Measurements from ENCODE around the gene LYSMD3. TPM values are rescaled to one million over a fixed set of nuclear protein-coding genes. Genes with fewer than 3 reads are reported as not detected.
A peak's percentile ranks its signal among the peaks of the same experiment; 100 is the strongest.

The LYSMD3 gene
- total and polyA plus RNA-seq, 2 donors, result 12.5 to 13.5 TPM

- Histone ChIP-seq H3K4me3 (ENCODE audit: low read length in 2 of 2) (no peak overlapping the region), H3K4me1 (ENCODE audit: control insufficient read depth in 2 of 2, insufficient read depth in 2 of 2, low read length in 2 of 2) (no peaks in the 10 kb centered on the region), H3K36me3 (ENCODE audit: control insufficient read depth in 2 of 2, insufficient read depth in 2 of 2, low read length in 1 of 2) (no peaks in the 10 kb centered on the region), H3K27me3 (ENCODE audit: control insufficient read depth in 2 of 2, insufficient read depth in 1 of 2, low read length in 1 of 2) (peaks cover 0 to 8% of the 10 kb centered on the region in 2 donors), H3K27ac (ENCODE audit: low read depth in 1 of 2, low read length in 1 of 2) (no peak overlapping the region), H3K9me3 (ENCODE audit: control insufficient read depth in 2 of 2, insufficient read depth in 1 of 2, low read length in 1 of 2) (no peaks in the 10 kb centered on the region)
- 80% methylated on average over 5 of the region's 5 CpGs for WGBS
- no peak for DNase-seq (ENCODE audit: low read depth in 6 of 9, low spot score in 9 of 9)
These were observed 22.0 kb upstream of the LYSMD3 start for GRCh38 chr5:90551376-90551775.

DNA sequence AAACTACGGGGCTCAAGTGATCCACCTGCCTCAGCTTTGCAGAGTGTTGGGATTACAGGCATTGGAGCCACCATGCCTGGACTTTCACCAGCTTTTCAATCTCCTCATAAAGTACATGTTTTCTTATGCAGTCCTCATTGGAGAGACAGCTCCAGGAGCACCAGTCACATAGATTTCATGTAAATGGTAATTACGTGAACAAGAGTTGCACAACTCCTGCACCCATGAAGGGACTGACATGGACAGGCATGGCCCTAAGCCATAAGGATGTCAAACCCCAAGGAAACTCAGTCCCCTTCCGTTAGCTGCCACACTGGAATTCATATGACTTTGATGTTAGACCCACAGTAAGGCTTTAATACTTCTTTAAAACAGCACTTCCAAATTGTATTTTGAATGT is 21.6 kb upstream of the LYSMD3 start:
- H3K4me1 ChIP-seq (ENCODE audit: control insufficient read depth in 2 of 2, insufficient read depth in 2 of 2, low read length in 2 of 2), result no peaks in the 10 kb centered on the region

GRCh38 chr5:90549729-90550275 is 20.4 kb upstream of the LYSMD3 start:
- WGBS, result 76% methylated on average over 2 of the region's 2 CpGs
- H3K4me3 ChIP-seq (ENCODE audit: low read length in 2 of 2), result no peak overlapping the region
- peak in 1 of 9 donors; percentile 20 for DNase-seq (ENCODE audit: low read depth in 6 of 9, low spot score in 9 of 9)
- no peaks in the 10 kb centered on the region for H3K4me1 ChIP-seq (ENCODE audit: control insufficient read depth in 2 of 2, insufficient read depth in 2 of 2, low read length in 2 of 2)
- no peaks in the 10 kb centered on the region for H3K9me3 ChIP-seq (ENCODE audit: control insufficient read depth in 2 of 2, insufficient read depth in 1 of 2, low read length in 1 of 2)
- H3K27ac ChIP-seq (ENCODE audit: low read depth in 1 of 2, low read length in 1 of 2), result no peak overlapping the region
- no peaks in the 10 kb centered on the region for H3K36me3 ChIP-seq (ENCODE audit: control insufficient read depth in 2 of 2, insufficient read depth in 2 of 2, low read length in 1 of 2)
- no peaks in the 10 kb centered on the region for H3K27me3 ChIP-seq (ENCODE audit: control insufficient read depth in 2 of 2, insufficient read depth in 1 of 2, low read length in 1 of 2)

More for the DNA sequence above, 21.6 kb upstream of the LYSMD3 start:
- Histone ChIP-seq H3K4me3 (ENCODE audit: low read length in 2 of 2) (no peak overlapping the region), H3K36me3 (ENCODE audit: control insufficient read depth in 2 of 2, insufficient read depth in 2 of 2, low read length in 1 of 2) (no peaks in the 10 kb centered on the region), H3K27ac (ENCODE audit: low read depth in 1 of 2, low read length in 1 of 2) (no peak overlapping the region), H3K27me3 (ENCODE audit: control insufficient read depth in 2 of 2, insufficient read depth in 1 of 2, low read length in 1 of 2) (peaks cover 0 to 4% of the 10 kb centered on the region in 2 donors), H3K9me3 (ENCODE audit: control insufficient read depth in 2 of 2, insufficient read depth in 1 of 2, low read length in 1 of 2) (no peaks in the 10 kb centered on the region)
- 74% methylated on average over 3 of the region's 3 CpGs for WGBS
- DNase-seq (ENCODE audit: low read depth in 6 of 9, low spot score in 9 of 9), result no peak

- Histone ChIP-seq H3K4me3 (ENCODE audit: low read length in 2 of 2) (no peak overlapping the region), H3K36me3 (ENCODE audit: control insufficient read depth in 2 of 2, insufficient read depth in 2 of 2, low read length in 1 of 2) (no peaks in the 10 kb centered on the region), H3K4me1 (ENCODE audit: control insufficient read depth in 2 of 2, insufficient read depth in 2 of 2, low read length in 2 of 2) (no peaks in the 10 kb centered on the region), H3K9me3 (ENCODE audit: control insufficient read depth in 2 of 2, insufficient read depth in 1 of 2, low read length in 1 of 2) (no peaks in the 10 kb centered on the region), H3K27me3 (ENCODE audit: control insufficient read depth in 2 of 2, insufficient read depth in 1 of 2, low read length in 1 of 2) (no peaks in the 10 kb centered on the region), H3K27ac (ENCODE audit: low read depth in 1 of 2, low read length in 1 of 2) (no peak overlapping the region)
- no peak for DNase-seq (ENCODE audit: low read depth in 6 of 9, low spot score in 9 of 9)
These were observed 19.8 kb upstream of the LYSMD3 start for GRCh38 chr5:90549223-90549622.

DNA sequence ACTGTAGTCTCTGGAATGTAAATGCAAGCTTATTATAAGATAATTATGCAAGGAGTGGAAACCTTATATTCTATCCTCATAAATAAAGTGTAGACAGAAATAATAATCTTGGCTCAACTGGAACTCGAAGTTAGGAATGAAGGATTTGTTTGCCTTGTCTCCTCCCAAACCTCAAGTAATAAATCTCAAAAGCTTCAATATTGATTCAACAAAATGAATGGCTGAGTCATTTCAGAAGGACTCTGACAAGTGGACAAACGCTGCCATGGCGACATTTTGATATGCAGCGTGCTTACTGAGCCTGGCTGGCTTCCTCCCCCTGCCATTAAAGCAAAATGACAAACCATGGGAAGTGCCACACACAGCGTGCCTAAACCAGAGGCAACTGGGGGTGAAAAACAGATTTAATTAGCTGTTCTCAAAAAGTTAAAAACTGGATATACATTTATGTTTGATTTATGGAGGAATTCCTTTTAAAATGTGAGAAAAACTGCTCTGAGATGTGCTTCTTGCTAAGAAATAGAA is 18.7 kb upstream of the LYSMD3 start:
- Histone ChIP-seq H3K27ac (ENCODE audit: low read depth in 1 of 2, low read length in 1 of 2) (no peak overlapping the region), H3K36me3 (ENCODE audit: control insufficient read depth in 2 of 2, insufficient read depth in 2 of 2, low read length in 1 of 2) (no peaks in the 10 kb centered on the region), H3K9me3 (ENCODE audit: control insufficient read depth in 2 of 2, insufficient read depth in 1 of 2, low read length in 1 of 2) (no peaks in the 10 kb centered on the region), H3K4me3 (ENCODE audit: low read length in 2 of 2) (no peak overlapping the region), H3K4me1 (ENCODE audit: control insufficient read depth in 2 of 2, insufficient read depth in 2 of 2, low read length in 2 of 2) (no peaks in the 10 kb centered on the region), H3K27me3 (ENCODE audit: control insufficient read depth in 2 of 2, insufficient read depth in 1 of 2, low read length in 1 of 2) (no peaks in the 10 kb centered on the region)
- 93% methylated on average over 5 of the region's 5 CpGs for WGBS
- DNase-seq (ENCODE audit: low read depth in 6 of 9, low spot score in 9 of 9), result no peak

DNA sequence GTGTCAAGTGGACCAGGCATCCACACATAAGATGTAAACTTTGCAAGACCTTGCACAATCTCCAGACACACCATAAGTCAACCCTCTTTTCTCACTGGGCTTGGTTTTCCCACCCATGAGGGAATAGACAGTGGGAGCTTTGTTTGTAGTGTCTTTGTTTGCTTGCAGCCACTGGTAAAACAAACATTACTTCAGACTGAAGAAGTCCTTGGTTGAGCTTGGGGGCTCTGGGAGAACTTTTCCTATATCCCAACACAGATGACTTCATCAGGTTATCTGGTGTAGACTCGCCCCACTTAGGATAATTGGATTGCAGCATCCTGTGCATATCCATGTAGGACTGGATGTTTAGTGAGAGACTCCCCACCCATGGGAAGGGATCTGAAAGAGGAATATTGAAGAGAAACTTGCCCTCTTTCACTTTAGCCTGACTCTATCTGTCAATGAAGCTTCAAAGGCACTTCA is 17.7 kb upstream of the LYSMD3 start:
- Histone ChIP-seq H3K27ac (ENCODE audit: low read depth in 1 of 2, low read length in 1 of 2) (no peak overlapping the region), H3K4me3 (ENCODE audit: low read length in 2 of 2) (no peak overlapping the region), H3K27me3 (ENCODE audit: control insufficient read depth in 2 of 2, insufficient read depth in 1 of 2, low read length in 1 of 2) (no peaks in the 10 kb centered on the region), H3K9me3 (ENCODE audit: control insufficient read depth in 2 of 2, insufficient read depth in 1 of 2, low read length in 1 of 2) (no peaks in the 10 kb centered on the region), H3K4me1 (ENCODE audit: control insufficient read depth in 2 of 2, insufficient read depth in 2 of 2, low read length in 2 of 2) (no peaks in the 10 kb centered on the region), H3K36me3 (ENCODE audit: control insufficient read depth in 2 of 2, insufficient read depth in 2 of 2, low read length in 1 of 2) (no peaks in the 10 kb centered on the region)
- 88% methylated on average over 1 of the region's 1 CpG for WGBS
- no peak for DNase-seq (ENCODE audit: low read depth in 6 of 9, low spot score in 9 of 9)

DNA sequence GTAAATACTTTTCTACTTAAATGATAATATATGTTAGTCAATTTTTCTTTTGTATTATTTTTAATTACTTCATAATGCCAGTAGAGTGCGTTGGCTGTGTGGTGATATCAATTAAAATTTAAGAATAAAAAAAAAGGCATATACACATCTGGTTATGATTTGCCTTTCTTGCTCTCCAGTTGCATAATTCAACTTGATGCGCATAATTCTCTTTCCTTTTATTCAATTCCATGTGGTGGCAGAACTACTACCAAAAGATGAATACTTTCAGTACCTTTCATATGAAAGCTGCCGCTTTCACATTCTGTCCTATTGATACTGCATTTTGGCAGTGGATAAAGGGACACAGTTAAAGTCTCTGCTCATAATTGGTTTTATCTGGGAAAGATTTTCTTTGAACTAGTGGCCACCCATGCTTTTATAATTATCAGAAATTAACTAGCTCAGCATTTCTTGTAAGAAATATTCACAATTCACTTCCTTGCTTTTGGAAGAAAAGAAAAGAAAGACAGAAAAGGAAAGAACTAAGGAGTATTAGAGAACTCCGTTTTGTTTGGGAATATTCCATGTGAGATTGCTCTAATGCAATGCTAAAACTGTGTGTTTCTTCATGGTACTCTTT is 16.9 kb upstream of the LYSMD3 start:
- Histone ChIP-seq H3K4me3 (ENCODE audit: low read length in 2 of 2) (no peak overlapping the region), H3K27me3 (ENCODE audit: control insufficient read depth in 2 of 2, insufficient read depth in 1 of 2, low read length in 1 of 2) (no peaks in the 10 kb centered on the region), H3K36me3 (ENCODE audit: control insufficient read depth in 2 of 2, insufficient read depth in 2 of 2, low read length in 1 of 2) (no peaks in the 10 kb centered on the region), H3K4me1 (ENCODE audit: control insufficient read depth in 2 of 2, insufficient read depth in 2 of 2, low read length in 2 of 2) (no peaks in the 10 kb centered on the region), H3K27ac (ENCODE audit: low read depth in 1 of 2, low read length in 1 of 2) (no peak overlapping the region), H3K9me3 (ENCODE audit: control insufficient read depth in 2 of 2, insufficient read depth in 1 of 2, low read length in 1 of 2) (no peaks in the 10 kb centered on the region)
- DNase-seq (ENCODE audit: low read depth in 6 of 9, low spot score in 9 of 9), result no peak
- 93% methylated on average over 4 of the region's 4 CpGs for WGBS

GRCh38 chr5:90545511-90545910 is 16.1 kb upstream of the LYSMD3 start:
- WGBS, result 92% methylated on average over 2 of the region's 2 CpGs
- H3K36me3 ChIP-seq (ENCODE audit: control insufficient read depth in 2 of 2, insufficient read depth in 2 of 2, low read length in 1 of 2), result no peaks in the 10 kb centered on the region
- DNase-seq (ENCODE audit: low read depth in 6 of 9, low spot score in 9 of 9), result no peak
- H3K4me1 ChIP-seq (ENCODE audit: control insufficient read depth in 2 of 2, insufficient read depth in 2 of 2, low read length in 2 of 2), result no peaks in the 10 kb centered on the region
- H3K9me3 ChIP-seq (ENCODE audit: control insufficient read depth in 2 of 2, insufficient read depth in 1 of 2, low read length in 1 of 2), result no peaks in the 10 kb centered on the region
- H3K27ac ChIP-seq (ENCODE audit: low read depth in 1 of 2, low read length in 1 of 2), result no peak overlapping the region
- H3K27me3 ChIP-seq (ENCODE audit: control insufficient read depth in 2 of 2, insufficient read depth in 1 of 2, low read length in 1 of 2), result no peaks in the 10 kb centered on the region
- H3K4me3 ChIP-seq (ENCODE audit: low read length in 2 of 2), result no peak overlapping the region

DNA sequence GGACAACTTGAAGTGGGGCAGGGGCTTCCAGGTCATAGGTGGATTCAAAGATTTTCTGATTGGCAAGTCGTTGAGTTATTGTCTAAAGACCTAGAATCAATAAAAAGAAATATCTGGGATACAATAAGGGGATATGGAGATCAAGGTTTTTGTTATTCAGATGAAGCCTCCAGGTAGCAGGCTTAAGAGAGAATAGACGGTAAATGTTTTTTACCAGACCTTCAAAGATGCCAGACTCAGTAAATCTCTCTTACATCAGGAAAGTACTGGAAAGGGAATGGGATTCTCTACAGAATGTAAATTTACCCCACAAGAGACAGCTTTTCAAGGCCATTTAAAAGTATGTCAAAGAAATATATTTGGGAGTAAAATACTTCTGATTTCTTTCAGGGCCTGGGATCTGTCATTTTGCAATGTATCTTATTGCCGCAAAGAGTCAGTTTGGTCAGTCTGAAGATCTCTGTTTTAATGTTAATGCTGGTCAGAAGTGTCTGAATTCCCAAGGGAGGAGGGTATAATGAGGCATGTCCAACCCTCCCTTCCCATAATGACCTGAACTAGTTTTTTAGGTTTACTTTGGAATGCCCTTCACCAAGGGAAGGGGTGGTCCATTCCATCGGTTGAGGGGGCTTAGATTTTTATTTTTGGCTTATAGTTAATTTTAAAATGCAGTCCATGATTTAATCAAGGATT is 13.6 kb upstream of the LYSMD3 start:
- no peaks in the 10 kb centered on the region for H3K4me1 ChIP-seq (ENCODE audit: control insufficient read depth in 2 of 2, insufficient read depth in 2 of 2, low read length in 2 of 2)
- WGBS, result 65% methylated on average over 4 of the region's 4 CpGs
- no peak overlapping the region for H3K4me3 ChIP-seq (ENCODE audit: low read length in 2 of 2)
- no peaks in the 10 kb centered on the region for H3K9me3 ChIP-seq (ENCODE audit: control insufficient read depth in 2 of 2, insufficient read depth in 1 of 2, low read length in 1 of 2)
- no peaks in the 10 kb centered on the region for H3K27me3 ChIP-seq (ENCODE audit: control insufficient read depth in 2 of 2, insufficient read depth in 1 of 2, low read length in 1 of 2)
- no peak for DNase-seq (ENCODE audit: low read depth in 6 of 9, low spot score in 9 of 9)
- H3K36me3 ChIP-seq (ENCODE audit: control insufficient read depth in 2 of 2, insufficient read depth in 2 of 2, low read length in 1 of 2), result no peaks in the 10 kb centered on the region
- H3K27ac ChIP-seq (ENCODE audit: low read depth in 1 of 2, low read length in 1 of 2), result no peak overlapping the region

Data from thymus (tissue), 11 donors.